D721Med (cell line): Measurements from ENCODE around the gene NLRP10.

Experiments used
- DNase-seq: peaks from one replicate; pipeline ENCODE4 v3.0.0; 2011; ENCODE audit warnings: low spot score; ENCODE audit not compliant: insufficient read length
- FAIRE-seq: peaks from 2 replicates; lab custom pipeline; 2011; peaks lifted over from hg19 to GRCh38; lab: Jason Lieb, UNC
- CTCF ChIP-seq: IDR thresholded peaks from 2 replicates; pipeline ENCODE4 v1.5.1; 2012; ENCODE audit warnings: mild to moderate bottlenecking, control low read depth; ENCODE audit not compliant: insufficient read depth; ENCODE audit errors: missing control alignments

The NLRP10 gene

GRCh38 chr11:7973011-7973410 is 7.8 kb upstream of the NLRP10 start:
- no peak for TF ChIP-seq CTCF
- no peak for FAIRE-seq
- no peak for DNase-seq

- FAIRE-seq: no peak
- no peak for TF ChIP-seq CTCF
- DNase-seq: no peak
These were observed 6.6 kb upstream of the NLRP10 start for GRCh38 chr11:7971846-7972245.

- DNase-seq (no peak), FAIRE-seq (no peak)
- no peak for TF ChIP-seq CTCF
These were observed 4.8 kb upstream of the NLRP10 start for GRCh38 chr11:7969756-7970646.

- DNase-seq (no peak), FAIRE-seq (no peak)
- TF ChIP-seq CTCF: no peak
These were observed 3.4 kb upstream of the NLRP10 start for GRCh38 chr11:7968686-7969085.

GRCh38 chr11:7967826-7968225 is 2.6 kb upstream of the NLRP10 start:
- no peak for DNase-seq
- no peak for FAIRE-seq
- no peak for TF ChIP-seq CTCF

- no peak for FAIRE-seq
- no peak for TF ChIP-seq CTCF
- no peak for DNase-seq
These were observed 1.9 kb upstream of the NLRP10 start for GRCh38 chr11:7967097-7967496.

- no peak for TF ChIP-seq CTCF
- FAIRE-seq: no peak
- DNase-seq: no peak
These were observed 374 bp downstream of the NLRP10 start for GRCh38 chr11:7964873-7965272.
